VCaP (cell line): ENCODE results near the gene KLK5.
"Not testable (repeated sequence)": the region's sequence is repeated elsewhere in the genome, so short reads cannot be mapped to it uniquely, and the experiment has no call there.

ENCODE experiments used
- H3K27ac ChIP-seq: fragments of 450-650 bp; 2 replicates; pipeline ENCODE4 v1.5.1; 2017
- CTCF ChIP-seq: fragments of 450-650 bp; conservative IDR thresholded peaks from 2 replicates; pipeline ENCODE4 v1.5.1; 2017; ENCODE audit warnings: mild to moderate bottlenecking, moderate library complexity

KLK5 gene

GRCh38 chr19:50978772-50979390 lies 26.0 kb upstream of the KLK5 start:
- H3K27ac ChIP-seq, result no peak overlapping the region
- TF ChIP-seq CTCF, result no peak

GRCh38 chr19:50977626-50978025 lies 24.8 kb upstream of the KLK5 start:
- no peak for TF ChIP-seq CTCF
- no peak overlapping the region for H3K27ac ChIP-seq

- TF ChIP-seq CTCF, result no peak
- peak overlapping the region; percentile 34; the same call in 1 of the 2 replicates for H3K27ac ChIP-seq
Observed at GRCh38 chr19:50975766-50976165, 22.9 kb upstream of the KLK5 start.

- H3K27ac ChIP-seq, result no peak overlapping the region
- no peak for TF ChIP-seq CTCF
Observed at GRCh38 chr19:50974702-50975556, 22.1 kb upstream of the KLK5 start.

- H3K27ac ChIP-seq, result no peak overlapping the region
- no peak for TF ChIP-seq CTCF
Observed at GRCh38 chr19:50972795-50973376, 20.0 kb upstream of the KLK5 start.

- H3K27ac ChIP-seq, result not testable (repeated sequence)
Observed at GRCh38 chr19:50969810-50970209, 17.0 kb upstream of the KLK5 start.

GRCh38 chr19:50969413-50969760 lies 16.5 kb upstream of the KLK5 start, which contains the start of gene KLK6:
Gene KLK6, minus strand, starts transcription at chr19:50969591. Its CDS starts 1,487 bp downstream, at chr19:50968104.
- no peak for TF ChIP-seq CTCF
- no peak within 1 kb of the TSS for H3K27ac ChIP-seq
